Measurements from ENCODE around the gene PRRC2A. TPM values are rescaled to one million over a fixed set of nuclear protein-coding genes. Genes with fewer than 3 reads are reported as not detected.

The PRRC2A gene
- total RNA-seq, 2 donors from 2014 or later: 210 to 213 TPM

DNA sequence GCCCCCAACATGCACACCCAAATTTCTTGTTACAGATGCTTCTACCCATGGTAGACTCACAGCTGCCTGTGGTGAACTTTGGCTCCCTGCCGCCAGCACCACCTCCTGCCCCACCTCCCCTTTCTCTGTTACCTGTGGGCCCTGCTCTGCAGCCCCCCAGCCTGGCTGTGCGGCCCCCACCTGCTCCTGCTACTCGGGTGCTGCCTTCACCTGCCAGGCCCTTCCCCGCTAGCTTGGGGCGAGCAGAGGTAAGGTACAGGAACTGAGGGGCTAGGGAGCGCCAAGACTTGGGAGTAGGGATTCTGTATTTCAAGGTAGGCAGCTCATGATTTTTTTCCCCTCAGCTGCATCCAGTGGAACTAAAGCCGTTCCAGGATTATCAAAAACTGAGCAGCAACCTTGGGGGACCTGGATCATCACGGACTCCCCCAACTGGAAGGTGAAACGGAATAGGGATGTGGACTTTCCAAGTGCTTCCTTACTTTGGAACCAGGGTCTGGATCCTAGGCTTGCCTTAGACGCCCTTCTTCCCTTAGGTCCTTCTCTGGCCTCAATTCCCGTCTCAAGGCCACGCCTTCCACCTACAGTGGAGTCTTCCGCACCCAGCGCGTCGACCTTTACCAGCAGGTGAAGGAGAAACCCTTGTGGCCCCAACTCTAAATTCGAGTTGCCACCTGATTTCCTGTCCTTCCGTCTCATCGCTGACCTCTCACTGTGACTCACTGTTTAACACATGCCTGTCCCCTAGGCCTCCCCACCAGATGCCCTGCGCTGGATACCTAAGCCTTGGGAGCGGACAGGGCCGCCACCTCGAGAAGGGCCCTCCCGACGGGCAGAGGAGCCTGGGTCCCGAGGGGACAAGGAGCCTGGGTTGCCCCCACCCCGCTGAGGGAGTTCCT is 16.4 kb downstream of the PRRC2A start:
- H3K9me3 ChIP-seq (ENCODE audit: control insufficient read depth, low read length, poor library complexity, severe bottlenecking): no peaks in the 10 kb centered on the region
- ATAC-seq (no peak), DNase-seq (no peak)
- Mint-ChIP-seq H3K36me3 (ENCODE audit: low read depth) (peaks cover 4% of the 10 kb centered on the region), H3K27ac (peak overlapping the region; percentile 49), H3K4me3 (no peak overlapping the region), H3K27me3 (no peaks in the 10 kb centered on the region), H3K4me1 (peaks cover 3% of the 10 kb centered on the region)

DNA sequence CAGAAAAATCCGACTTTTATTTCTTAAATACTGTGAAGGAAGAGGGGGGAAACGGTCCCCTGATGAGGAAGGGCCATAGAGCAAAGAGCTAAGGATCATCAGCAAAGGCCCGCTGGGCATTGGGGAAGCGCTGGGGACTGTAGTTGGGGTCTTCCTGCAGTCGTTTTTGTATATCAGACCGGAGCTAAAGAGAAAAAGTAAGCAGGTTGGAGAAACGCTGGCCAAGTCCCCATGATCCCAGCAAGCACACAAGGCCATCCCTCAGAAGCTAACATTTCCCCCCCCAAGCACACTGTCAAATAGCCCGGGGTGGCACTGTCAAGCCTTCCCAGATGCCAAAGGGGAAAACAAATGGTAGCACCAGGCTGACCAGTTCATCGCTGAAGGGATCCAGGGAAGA is 18.5 kb downstream of the PRRC2A start:
- Mint-ChIP-seq H3K27me3 (no peaks in the 10 kb centered on the region), H3K27ac (no peak overlapping the region), H3K36me3 (ENCODE audit: low read depth) (peaks cover under 1% of the 10 kb centered on the region), H3K4me1 (peaks cover 1% of the 10 kb centered on the region), H3K4me3 (no peak overlapping the region)
- DNase-seq: no peak
- ATAC-seq: no peak
- no peaks in the 10 kb centered on the region for H3K9me3 ChIP-seq (ENCODE audit: control insufficient read depth, low read length, poor library complexity, severe bottlenecking)

DNA sequence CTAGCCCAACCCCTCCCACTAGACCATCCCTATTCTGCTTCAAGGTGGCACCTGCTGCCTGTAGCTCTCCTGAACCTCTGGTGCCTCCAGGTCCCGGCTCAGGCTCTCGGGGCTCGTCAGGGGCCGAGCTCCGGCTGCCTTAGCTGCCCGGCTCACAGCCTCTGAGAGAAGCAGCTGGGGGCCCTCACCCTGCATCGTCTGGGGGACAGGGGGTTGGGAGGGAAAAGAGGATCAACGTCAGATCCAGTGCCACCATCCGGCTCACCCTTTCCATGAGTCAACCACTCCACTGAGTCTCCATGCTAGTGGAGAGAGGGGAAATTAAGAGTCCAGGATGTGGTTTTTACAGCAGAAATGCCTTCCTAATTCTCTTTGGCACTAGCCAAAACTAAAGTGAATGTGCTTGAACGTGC is 18.9 kb downstream of the PRRC2A start:
- Mint-ChIP-seq H3K27me3 (no peaks in the 10 kb centered on the region), H3K4me1 (no peaks in the 10 kb centered on the region), H3K4me3 (no peak overlapping the region), H3K36me3 (ENCODE audit: low read depth) (no peaks in the 10 kb centered on the region), H3K27ac (no peak overlapping the region)
- no peak for DNase-seq
- ATAC-seq: no peak
- H3K9me3 ChIP-seq (ENCODE audit: control insufficient read depth, low read length, poor library complexity, severe bottlenecking): no peaks in the 10 kb centered on the region

DNA sequence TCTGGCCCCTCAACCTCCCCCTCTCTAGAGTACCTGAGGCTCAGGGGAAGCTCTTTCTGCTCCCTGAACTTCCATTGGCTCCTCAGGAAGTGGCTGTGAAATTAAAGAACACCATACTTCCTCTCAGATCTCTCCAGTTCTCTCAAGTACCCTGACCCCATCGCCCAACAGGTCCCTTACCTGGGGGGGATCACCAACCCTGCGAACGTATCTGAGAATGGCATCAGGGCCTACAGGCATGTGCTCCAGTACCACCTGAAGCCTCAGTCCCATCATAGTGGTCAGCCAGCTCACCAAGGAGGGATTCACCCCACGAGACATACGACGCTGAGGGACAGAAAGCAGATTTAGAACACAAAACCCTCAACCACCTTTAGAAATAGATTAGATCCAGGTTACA is 20.1 kb downstream of the PRRC2A start:
- no peak for ATAC-seq
- peaks cover 4% of the 10 kb centered on the region for H3K4me1 Mint-ChIP-seq
- H3K36me3 Mint-ChIP-seq (ENCODE audit: low read depth): peaks cover 3% of the 10 kb centered on the region
- H3K27ac Mint-ChIP-seq: no peak overlapping the region
- DNase-seq: no peak
- no peaks in the 10 kb centered on the region for H3K9me3 ChIP-seq (ENCODE audit: control insufficient read depth, low read length, poor library complexity, severe bottlenecking)
- no peaks in the 10 kb centered on the region for H3K27me3 Mint-ChIP-seq
- no peak overlapping the region for H3K4me3 Mint-ChIP-seq

DNA sequence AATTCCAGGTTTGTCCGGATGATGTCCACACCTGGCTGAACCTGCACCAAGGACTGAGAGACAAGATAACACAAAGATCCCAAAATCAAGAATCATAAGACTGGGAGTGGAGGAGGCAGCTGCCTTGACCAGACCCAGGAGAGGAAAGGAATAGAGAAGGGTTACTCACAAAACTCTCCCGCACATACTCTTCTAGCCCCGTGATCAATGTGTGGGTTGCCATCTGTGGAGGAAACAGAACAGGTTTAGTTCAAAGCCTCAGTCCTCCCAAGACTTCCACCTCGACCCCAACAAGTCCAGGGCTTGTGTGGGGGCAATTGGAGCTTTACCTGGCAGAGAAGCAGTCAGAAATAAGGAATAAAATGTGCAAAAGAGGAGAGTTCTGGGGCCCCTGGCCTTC is 20.9 kb downstream of the PRRC2A start:
- Mint-ChIP-seq H3K27me3 (no peaks in the 10 kb centered on the region), H3K27ac (no peak overlapping the region), H3K36me3 (ENCODE audit: low read depth) (peaks cover 3% of the 10 kb centered on the region), H3K4me1 (peaks cover 4% of the 10 kb centered on the region), H3K4me3 (no peak overlapping the region)
- no peak for ATAC-seq
- no peaks in the 10 kb centered on the region for H3K9me3 ChIP-seq (ENCODE audit: control insufficient read depth, low read length, poor library complexity, severe bottlenecking)
- DNase-seq: no peak

DNA sequence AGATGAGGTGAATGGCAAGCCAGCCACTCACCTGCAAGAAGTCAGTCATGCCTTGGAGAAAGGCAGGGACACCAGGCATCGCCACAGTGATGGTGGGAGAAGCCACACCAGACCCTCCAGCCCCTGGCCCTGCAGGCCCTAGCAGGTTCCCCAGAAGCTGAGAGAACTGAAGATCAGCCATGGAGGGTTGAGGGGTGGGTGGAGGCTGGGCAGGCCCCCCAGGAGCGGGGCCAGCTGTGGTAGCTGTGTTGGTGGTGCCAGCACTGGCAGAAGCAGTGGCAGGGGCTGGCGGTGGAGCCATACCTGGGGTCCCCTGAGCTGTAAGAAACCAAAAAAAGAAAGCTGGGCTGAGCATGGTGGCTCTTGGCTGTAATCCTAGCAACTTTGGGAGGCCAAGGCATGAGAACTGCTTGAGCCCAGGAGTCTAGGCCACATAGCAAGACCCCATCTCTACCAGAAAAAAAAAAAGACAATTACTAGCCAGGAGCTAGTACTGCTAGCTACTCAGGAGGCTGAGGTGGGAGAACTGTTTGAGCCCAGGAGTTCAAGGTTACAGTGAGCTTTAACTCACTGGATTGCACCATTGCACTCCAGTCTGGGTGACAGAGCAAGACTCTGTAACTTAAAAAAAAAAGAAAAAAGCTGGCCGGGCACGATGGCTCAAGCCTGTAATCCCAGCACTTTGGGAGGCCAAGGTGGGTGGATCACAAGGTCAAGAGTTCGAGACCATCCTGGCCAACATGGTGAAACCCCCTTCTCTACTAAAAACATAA is 22.5 kb downstream of the PRRC2A start:
- no peak overlapping the region for H3K27ac Mint-ChIP-seq
- H3K9me3 ChIP-seq (ENCODE audit: control insufficient read depth, low read length, poor library complexity, severe bottlenecking): no peaks in the 10 kb centered on the region
- H3K36me3 Mint-ChIP-seq (ENCODE audit: low read depth): peaks cover 3% of the 10 kb centered on the region
- DNase-seq (no peak), ATAC-seq (no peak)
- H3K27me3 Mint-ChIP-seq: no peaks in the 10 kb centered on the region
- H3K4me3 Mint-ChIP-seq: no peak overlapping the region
- peaks cover 4% of the 10 kb centered on the region for H3K4me1 Mint-ChIP-seq

DNA sequence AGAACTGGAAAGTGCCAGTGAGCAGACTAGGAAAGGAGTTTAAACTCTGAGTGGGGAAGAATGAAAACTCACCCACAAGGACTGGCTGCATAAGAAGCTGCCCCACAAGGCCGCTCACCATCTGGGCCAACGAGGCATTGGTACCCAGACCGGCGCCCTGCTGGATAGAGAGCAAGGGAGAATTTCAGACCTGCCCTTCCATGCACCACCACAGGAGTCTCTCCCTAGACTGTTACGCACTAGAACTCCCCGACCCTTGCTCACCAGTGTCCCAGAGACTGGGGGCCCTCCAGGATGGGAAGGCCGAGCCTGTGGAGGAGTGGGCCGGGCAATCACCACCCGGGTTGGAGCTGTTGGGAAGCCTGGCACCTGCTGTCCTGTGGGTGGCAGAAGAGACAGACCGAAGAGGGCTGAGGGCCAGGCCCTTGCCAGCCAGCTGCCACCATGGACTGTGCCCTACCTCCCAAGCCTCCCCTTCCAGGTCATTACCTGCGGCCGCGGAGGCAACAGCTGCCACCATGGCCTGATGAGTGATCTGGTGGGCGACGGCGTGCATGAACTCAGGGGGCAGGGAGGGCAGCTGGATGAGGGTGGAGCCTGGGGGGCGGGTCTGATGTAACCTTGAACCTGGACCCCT is 23.4 kb downstream of the PRRC2A start:
- no peak overlapping the region for H3K4me3 Mint-ChIP-seq
- H3K27ac Mint-ChIP-seq: peak overlapping the region; percentile 16
- peaks cover 4% of the 10 kb centered on the region for H3K4me1 Mint-ChIP-seq
- H3K9me3 ChIP-seq (ENCODE audit: control insufficient read depth, low read length, poor library complexity, severe bottlenecking): no peaks in the 10 kb centered on the region
- DNase-seq (no peak), ATAC-seq (no peak)
- peaks cover 3% of the 10 kb centered on the region for H3K36me3 Mint-ChIP-seq (ENCODE audit: low read depth)
- no peaks in the 10 kb centered on the region for H3K27me3 Mint-ChIP-seq

DNA sequence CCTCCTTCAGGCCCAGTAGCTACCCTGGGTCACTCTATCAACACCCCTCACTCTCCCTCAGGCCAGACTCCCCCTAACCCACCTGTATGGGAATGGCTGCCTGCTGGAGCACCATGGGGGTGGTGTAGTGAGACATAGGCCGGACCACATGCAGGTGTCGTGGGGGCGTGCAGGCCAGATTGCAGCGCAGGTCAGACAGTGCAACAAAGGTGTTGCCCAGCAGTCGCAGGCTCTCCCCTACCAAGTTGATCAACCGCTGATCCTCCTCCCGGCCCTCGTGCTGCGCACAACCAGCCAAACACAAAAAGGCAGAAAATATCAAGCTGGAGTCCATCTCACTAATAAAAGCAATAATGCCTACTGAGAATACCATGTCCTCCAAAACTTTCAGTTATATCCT is 24.8 kb downstream of the PRRC2A start:
- peaks cover 10% of the 10 kb centered on the region for H3K4me1 Mint-ChIP-seq
- peak overlapping the region; percentile 27 for H3K27ac Mint-ChIP-seq
- DNase-seq: no peak
- H3K27me3 Mint-ChIP-seq: no peaks in the 10 kb centered on the region
- no peaks in the 10 kb centered on the region for H3K9me3 ChIP-seq (ENCODE audit: control insufficient read depth, low read length, poor library complexity, severe bottlenecking)
- H3K4me3 Mint-ChIP-seq: no peak overlapping the region
- ATAC-seq: no peak
- H3K36me3 Mint-ChIP-seq (ENCODE audit: low read depth): peaks cover 3% of the 10 kb centered on the region

DNA sequence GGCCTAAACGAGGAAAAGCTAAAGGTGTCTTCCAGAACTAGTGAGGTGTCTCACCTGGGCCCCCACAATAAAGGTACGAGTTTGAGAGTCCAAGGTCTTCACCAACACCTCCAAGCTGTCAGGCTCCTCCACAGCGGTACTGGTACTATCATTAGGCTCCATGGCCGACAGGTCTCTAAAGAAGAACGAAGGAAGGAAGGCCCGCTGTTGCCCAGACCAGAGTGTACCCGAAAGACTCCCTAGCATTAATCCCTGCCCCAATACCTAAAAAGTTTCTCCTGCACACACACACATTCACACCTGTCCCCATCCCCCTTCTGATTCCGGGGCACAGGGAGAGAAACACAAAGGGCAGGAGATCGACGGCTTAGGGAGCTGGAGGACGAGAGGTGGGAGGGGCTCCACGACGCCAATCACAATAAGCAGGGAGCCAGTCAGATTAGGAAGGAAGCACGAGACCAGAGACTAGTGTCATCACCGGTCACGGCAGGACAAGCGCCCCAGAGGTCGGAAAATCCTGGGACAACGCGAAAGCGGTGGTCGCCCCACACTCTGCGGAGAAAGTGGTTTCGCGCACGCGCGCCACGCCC is 31.2 kb downstream of the PRRC2A start:
- ATAC-seq: peak; percentile 27

DNA sequence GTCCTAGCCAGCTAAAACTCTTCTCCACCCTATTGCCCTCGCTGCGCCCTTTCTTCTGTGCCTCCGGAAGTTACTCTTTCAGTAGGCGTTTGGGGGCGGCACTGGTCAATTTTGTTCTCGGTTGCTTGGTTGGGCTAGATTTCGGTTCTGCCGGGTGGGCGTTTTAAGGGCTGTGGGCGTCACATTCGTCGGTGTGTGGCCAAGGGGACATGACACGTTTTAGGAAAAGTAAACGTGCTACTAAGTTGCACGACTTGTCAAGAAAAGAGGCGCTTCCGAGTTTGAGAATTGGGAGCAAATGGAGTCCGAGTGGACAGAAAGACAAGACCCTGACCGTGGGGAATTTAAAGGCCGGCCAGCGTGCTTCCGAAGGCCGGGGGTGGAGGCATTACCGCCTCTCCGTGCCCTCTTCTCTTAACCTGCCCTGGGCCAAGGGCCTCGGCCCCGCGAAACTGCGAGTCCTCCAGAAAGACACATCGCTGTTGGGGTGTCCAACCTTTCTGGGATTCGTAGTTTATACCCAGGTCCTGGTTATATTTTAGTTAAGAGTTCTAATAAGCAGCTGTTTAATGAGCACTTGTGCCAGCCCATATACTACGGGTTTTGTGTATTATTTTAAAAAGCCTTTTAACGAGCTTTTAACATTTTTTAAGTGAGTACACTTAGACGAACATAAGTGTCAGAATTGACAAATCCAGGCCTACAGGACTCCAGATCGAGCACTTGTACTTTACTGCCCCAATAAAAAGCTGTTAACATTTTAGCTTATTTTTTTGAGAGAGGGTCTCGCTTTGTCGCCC is 32.6 kb downstream of the PRRC2A start:
- DNase-seq (peak in 2 of 3 donors; percentile 66 to 75), ATAC-seq (peak; percentile 74)
- Mint-ChIP-seq H3K27me3 (no peaks in the 10 kb centered on the region), H3K4me3 (peak overlapping the region; percentile 96), H3K27ac (peak overlapping the region; percentile 97), H3K36me3 (ENCODE audit: low read depth) (peaks cover 2% of the 10 kb centered on the region), H3K4me1 (peaks cover 42% of the 10 kb centered on the region)
- H3K9me3 ChIP-seq (ENCODE audit: control insufficient read depth, low read length, poor library complexity, severe bottlenecking): no peaks in the 10 kb centered on the region

More for the DNA sequence above, 31.2 kb downstream of the PRRC2A start:
- Mint-ChIP-seq H3K36me3 (ENCODE audit: low read depth) (peaks cover 2% of the 10 kb centered on the region), H3K4me3 (peak overlapping the region; percentile 96), H3K4me1 (peaks cover 37% of the 10 kb centered on the region), H3K27me3 (no peaks in the 10 kb centered on the region), H3K27ac (peak overlapping the region; percentile 97)
- H3K9me3 ChIP-seq (ENCODE audit: control insufficient read depth, low read length, poor library complexity, severe bottlenecking): no peaks in the 10 kb centered on the region
- no peak for DNase-seq

DNA sequence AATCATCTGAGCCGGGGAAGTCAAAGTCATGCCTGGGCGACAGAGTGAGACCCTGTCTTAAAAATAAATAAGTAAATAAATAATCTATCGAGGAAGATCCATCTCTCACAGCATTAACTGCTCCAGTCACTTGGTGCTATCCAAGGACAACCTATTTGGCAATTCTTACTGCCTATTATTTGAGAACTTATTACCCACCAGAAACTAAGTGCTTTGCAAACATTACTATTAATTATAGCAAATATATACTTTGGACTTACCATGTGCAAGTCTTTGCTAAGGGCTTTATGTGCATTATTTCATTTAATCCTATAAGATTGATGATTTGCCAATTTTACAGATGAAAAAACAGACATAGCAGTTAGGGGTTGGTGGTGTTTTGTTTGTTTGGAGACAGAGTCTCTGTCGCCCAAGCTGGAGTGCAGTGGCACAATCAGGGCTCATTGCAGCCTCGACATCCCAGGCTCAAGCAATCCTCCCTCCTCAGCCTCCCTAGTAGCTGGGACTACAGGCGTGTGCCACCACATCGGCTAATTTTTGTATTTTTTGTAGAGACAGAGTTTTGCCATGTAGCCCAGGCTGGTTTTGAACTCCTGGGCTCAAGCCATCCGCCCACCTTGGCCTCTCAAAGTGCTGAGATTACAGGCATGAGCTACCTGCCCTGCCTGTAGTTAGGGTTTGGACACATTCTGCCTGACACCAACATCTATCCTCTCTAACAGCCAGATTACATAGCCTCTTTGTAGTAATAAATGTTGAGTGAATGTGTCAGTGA is 34.2 kb downstream of the PRRC2A start:
- no peak overlapping the region for H3K4me3 Mint-ChIP-seq
- no peaks in the 10 kb centered on the region for H3K27me3 Mint-ChIP-seq
- no peaks in the 10 kb centered on the region for H3K9me3 ChIP-seq (ENCODE audit: control insufficient read depth, low read length, poor library complexity, severe bottlenecking)
- ATAC-seq (no peak), DNase-seq (no peak)
- peaks cover 2% of the 10 kb centered on the region for H3K36me3 Mint-ChIP-seq (ENCODE audit: low read depth)
- peaks cover 53% of the 10 kb centered on the region for H3K4me1 Mint-ChIP-seq
- no peak overlapping the region for H3K27ac Mint-ChIP-seq

Measured in T-helper 17 cell (primary cell).